Panc1 (cell line): ENCODE results near the gene ATAD2B. TPM values are rescaled to one million over a fixed set of nuclear protein-coding genes. Genes with fewer than 3 reads are reported as not detected.

ENCODE experiments used
- ATAC-seq: fragments of 200-7000 bp; cut with Tn5 transposase; 2 replicates; pipeline ENCODE4 v1.9.1; 2020; ENCODE audit warnings: mild to moderate bottlenecking, moderate library complexity
- BruUV-seq: library from RNA; stranded (reverse); fragments of 400-500 nt; replicated peaks from 2 replicates; lab custom pipeline; 2021; lab: Mats Ljungman, UMichigan
- CTCF ChIA-PET: fragments of 300-600 bp; sonication (Branson Sonifier 250); formaldehyde crosslinking; loops from one replicate; lab custom pipeline; 2022; ENCODE audit warnings: antibody characterized with exemption; lab: Charles Lee
- POLR2A ChIA-PET: fragments of 300-600 bp; sonication (Branson Sonifier 250); formaldehyde crosslinking; loops from one replicate; lab custom pipeline; 2022; ENCODE audit warnings: antibody characterized with exemption; lab: Charles Lee
- DNase-seq: peaks from one replicate; pipeline ENCODE4 v3.0.0-alpha.2; 2010; ENCODE audit warnings: low read depth, low spot score
- H3K27ac ChIP-seq: 2 replicates; pipeline ENCODE4 v1.5.1; 2011; ENCODE audit warnings: mild to moderate bottlenecking, low read length, inconsistent platforms
- H3K27me3 ChIP-seq: fragments of 200-500 bp; sonication (Bioruptor generic); 2 replicates; pipeline ENCODE4 v1.6.0; 2014; ENCODE audit warnings: low read length, inconsistent platforms; ENCODE audit not compliant: control insufficient read depth, insufficient read depth
- H3K36me3 ChIP-seq: fragments of 200-500 bp; sonication (Bioruptor generic); 2 replicates; pipeline ENCODE4 v1.5.1; 2014; ENCODE audit warnings: inconsistent platforms, mild to moderate bottlenecking, low read length, moderate library complexity; ENCODE audit not compliant: control insufficient read depth, insufficient read depth
- H3K4me1 ChIP-seq: 2 replicates; pipeline ENCODE4 v1.5.1; 2011; ENCODE audit warnings: inconsistent platforms, mild to moderate bottlenecking, low read length, moderate library complexity; ENCODE audit not compliant: control insufficient read depth, insufficient read depth
- H3K4me3 ChIP-seq, 2 experiments: 2 replicates each; pipeline ENCODE4 v1.5.1; 2011 to 2012; ENCODE audit warnings: low read depth in 2 of 2, low read length in 2 of 2, mild to moderate bottlenecking in 2 of 2, inconsistent platforms in 1 of 2, moderate library complexity in 1 of 2
- H3K9me3 ChIP-seq: fragments of 200-500 bp; sonication (Bioruptor generic); 2 replicates; pipeline ENCODE4 v1.5.1; 2014; ENCODE audit warnings: low read depth, mild to moderate bottlenecking, inconsistent platforms, low read length, moderate library complexity; ENCODE audit not compliant: control insufficient read depth, insufficient read depth
- POLR2AphosphoS5 ChIP-seq: IDR thresholded peaks from 2 replicates; pipeline ENCODE4 v1.6.1; 2012; ENCODE audit warnings: mild to moderate bottlenecking, low read depth, low read length, moderate library complexity
- SIN3A ChIP-seq: IDR thresholded peaks from 2 replicates; pipeline ENCODE4 v1.6.1; 2012; ENCODE audit warnings: low read depth, mild to moderate bottlenecking, low read length, moderate library complexity, borderline replicate concordance; ENCODE audit not compliant: insufficient read depth
- TCF7L2 ChIP-seq: IDR thresholded peaks from 2 replicates; pipeline ENCODE4 v1.6.1; 2011; ENCODE audit warnings: mild to moderate bottlenecking, low read depth, low read length, inconsistent platforms
- in situ Hi-C: cut with HindIII; loops from 2 replicates; pipeline ENCODE4 v1.10.0; 2016; ENCODE audit warnings: low sequenced_read_pairs, low pct_unique_long_range_greater_than_20kb
- intact Hi-C: fragments of 100-400 bp; cut with micrococcal nuclease; formaldehyde crosslinking; loops from one replicate; pipeline ENCODE4 v1.10.0; 2022; ENCODE audit not compliant: unreplicated experiment
- total RNA-seq: library from RNA; stranded (reverse); gene quantifications from one replicate; pipeline ENCODE4 v1.2.1, GENCODE V29; 2021; ENCODE audit not compliant: unreplicated experiment
- TF ChIP-seq, protein P1 (sequence below), 2 experiments: IDR thresholded peaks; 2 replicates each; pipeline ENCODE4 v1.6.1; 2011 to 2012; ENCODE audit warnings: low read depth in 2 of 2, control low read depth in 1 of 2, low read length in 1 of 2, mild to moderate bottlenecking in 1 of 2, moderate library complexity in 1 of 2; ENCODE audit not compliant: insufficient read depth in 1 of 2
- TF ChIP-seq, protein P2 (sequence below): fragments of 450-650 bp; IDR thresholded peaks from 2 replicates; pipeline ENCODE4 v1.5.1; 2017; ENCODE audit warnings: mild to moderate bottlenecking

Gene ATAD2B
- total RNA-seq, 1 experiment from 2014 or later, result 17.9 TPM

DNA sequence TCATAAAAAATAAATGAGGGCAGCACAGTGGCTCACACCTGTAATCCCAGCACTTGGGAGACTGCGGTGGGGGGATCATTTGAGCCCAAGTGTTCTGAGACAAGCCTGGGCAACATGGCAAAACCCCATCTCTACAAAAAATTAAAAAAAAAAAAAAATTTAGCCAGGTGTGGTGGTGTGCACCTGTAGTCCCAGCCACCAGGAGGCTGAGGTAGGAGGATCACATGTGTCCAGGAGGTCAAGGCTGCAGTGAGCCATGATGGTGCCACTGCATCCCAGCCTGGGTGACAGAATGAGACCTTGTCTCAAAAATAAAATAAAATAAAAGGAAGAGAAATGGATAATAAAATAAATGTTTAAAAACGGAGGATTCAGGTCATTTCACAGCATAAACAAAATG, 113.5 kb downstream of the ATAD2B start:
- Histone ChIP-seq H3K27ac (no peak overlapping the region), H3K9me3 (no peaks in the 10 kb centered on the region), H3K4me1 (no peaks in the 10 kb centered on the region), H3K27me3 (no peaks in the 10 kb centered on the region), H3K36me3 (no peaks in the 10 kb centered on the region; the same call in 1 of the 2 replicates), H3K4me3 (no peak overlapping the region)
- no peak for DNase-seq
- ChIA-PET CTCF (no interaction called here), POLR2A (no interaction called here)
- TF ChIP-seq SIN3A (no peak), POLR2AphosphoS5 (no peak), TCF7L2 (no peak)
- TF ChIP-seq, protein P1, sequence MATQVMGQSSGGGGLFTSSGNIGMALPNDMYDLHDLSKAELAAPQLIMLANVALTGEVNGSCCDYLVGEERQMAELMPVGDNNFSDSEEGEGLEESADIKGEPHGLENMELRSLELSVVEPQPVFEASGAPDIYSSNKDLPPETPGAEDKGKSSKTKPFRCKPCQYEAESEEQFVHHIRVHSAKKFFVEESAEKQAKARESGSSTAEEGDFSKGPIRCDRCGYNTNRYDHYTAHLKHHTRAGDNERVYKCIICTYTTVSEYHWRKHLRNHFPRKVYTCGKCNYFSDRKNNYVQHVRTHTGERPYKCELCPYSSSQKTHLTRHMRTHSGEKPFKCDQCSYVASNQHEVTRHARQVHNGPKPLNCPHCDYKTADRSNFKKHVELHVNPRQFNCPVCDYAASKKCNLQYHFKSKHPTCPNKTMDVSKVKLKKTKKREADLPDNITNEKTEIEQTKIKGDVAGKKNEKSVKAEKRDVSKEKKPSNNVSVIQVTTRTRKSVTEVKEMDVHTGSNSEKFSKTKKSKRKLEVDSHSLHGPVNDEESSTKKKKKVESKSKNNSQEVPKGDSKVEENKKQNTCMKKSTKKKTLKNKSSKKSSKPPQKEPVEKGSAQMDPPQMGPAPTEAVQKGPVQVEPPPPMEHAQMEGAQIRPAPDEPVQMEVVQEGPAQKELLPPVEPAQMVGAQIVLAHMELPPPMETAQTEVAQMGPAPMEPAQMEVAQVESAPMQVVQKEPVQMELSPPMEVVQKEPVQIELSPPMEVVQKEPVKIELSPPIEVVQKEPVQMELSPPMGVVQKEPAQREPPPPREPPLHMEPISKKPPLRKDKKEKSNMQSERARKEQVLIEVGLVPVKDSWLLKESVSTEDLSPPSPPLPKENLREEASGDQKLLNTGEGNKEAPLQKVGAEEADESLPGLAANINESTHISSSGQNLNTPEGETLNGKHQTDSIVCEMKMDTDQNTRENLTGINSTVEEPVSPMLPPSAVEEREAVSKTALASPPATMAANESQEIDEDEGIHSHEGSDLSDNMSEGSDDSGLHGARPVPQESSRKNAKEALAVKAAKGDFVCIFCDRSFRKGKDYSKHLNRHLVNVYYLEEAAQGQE (IDR thresholded peaks at IDR 0.05; ENCODE audit: insufficient read depth in 1 of 2, low read depth in 2 of 2, low read length in 1 of 2), result no peak
- TF ChIP-seq, protein P2, sequence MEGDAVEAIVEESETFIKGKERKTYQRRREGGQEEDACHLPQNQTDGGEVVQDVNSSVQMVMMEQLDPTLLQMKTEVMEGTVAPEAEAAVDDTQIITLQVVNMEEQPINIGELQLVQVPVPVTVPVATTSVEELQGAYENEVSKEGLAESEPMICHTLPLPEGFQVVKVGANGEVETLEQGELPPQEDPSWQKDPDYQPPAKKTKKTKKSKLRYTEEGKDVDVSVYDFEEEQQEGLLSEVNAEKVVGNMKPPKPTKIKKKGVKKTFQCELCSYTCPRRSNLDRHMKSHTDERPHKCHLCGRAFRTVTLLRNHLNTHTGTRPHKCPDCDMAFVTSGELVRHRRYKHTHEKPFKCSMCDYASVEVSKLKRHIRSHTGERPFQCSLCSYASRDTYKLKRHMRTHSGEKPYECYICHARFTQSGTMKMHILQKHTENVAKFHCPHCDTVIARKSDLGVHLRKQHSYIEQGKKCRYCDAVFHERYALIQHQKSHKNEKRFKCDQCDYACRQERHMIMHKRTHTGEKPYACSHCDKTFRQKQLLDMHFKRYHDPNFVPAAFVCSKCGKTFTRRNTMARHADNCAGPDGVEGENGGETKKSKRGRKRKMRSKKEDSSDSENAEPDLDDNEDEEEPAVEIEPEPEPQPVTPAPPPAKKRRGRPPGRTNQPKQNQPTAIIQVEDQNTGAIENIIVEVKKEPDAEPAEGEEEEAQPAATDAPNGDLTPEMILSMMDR, result no peak
- no peak for ATAC-seq
- intact Hi-C loops (no loop called here), in situ Hi-C loops (no loop called here)
- no TSS peak for BruUV-seq

DNA sequence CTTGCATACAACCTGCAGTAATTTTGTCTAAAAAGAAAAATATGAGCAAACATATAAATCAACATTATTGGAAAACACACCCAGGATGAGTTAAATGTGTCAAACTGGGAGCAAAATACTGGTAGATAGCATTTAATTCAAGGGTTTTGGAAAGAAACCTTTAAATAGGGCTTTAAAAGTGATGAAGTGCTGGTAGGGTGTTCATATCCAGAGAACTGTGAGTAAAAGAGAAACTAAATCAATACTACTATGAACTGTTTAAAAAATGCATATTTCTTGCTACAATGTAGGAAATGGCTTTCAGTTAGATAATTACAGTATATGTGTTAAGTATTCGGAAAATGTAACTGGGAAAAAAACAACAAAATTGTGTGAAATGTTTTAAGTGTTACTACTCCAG, 117.8 kb downstream of the ATAD2B start:
- H3K27me3 ChIP-seq, result no peaks in the 10 kb centered on the region
- ChIA-PET CTCF (no interaction called here), POLR2A (no interaction called here)
- H3K9me3 ChIP-seq, result no peaks in the 10 kb centered on the region
- TF ChIP-seq, protein P1 (IDR thresholded peaks at IDR 0.05; ENCODE audit: insufficient read depth in 1 of 2, low read depth in 2 of 2, low read length in 1 of 2), result no peak
- no peak for TF ChIP-seq TCF7L2
- TF ChIP-seq, protein P2, result no peak
- intact Hi-C loops (no loop called here), in situ Hi-C loops (no loop called here)
- no TSS peak for BruUV-seq
- ATAC-seq, result no peak
- H3K27ac ChIP-seq, result no peak overlapping the region
- H3K4me1 ChIP-seq, result no peaks in the 10 kb centered on the region; the same call in 1 of the 2 replicates
- no peak for DNase-seq
- no peak overlapping the region for H3K4me3 ChIP-seq
- no peaks in the 10 kb centered on the region; the same call in 1 of the 2 replicates for H3K36me3 ChIP-seq
